CD1c-positive myeloid dendritic cell (primary cell): ENCODE data around the gene KCNK4.
A peak's percentile ranks its signal among the peaks of the same experiment; 100 is the strongest.

Source experiments
- DNase-seq: peaks from one replicate; pipeline ENCODE4 v3.0.0-alpha.2; 2016; ENCODE audit errors: extremely low spot score

The KCNK4 gene

GRCh38 chr11:64290352-64291261, 495 bp upstream of the KCNK4 start:
- no peak for DNase-seq

GRCh38 chr11:64291752-64292459, 804 bp downstream of the KCNK4 start:
- DNase-seq = peak; percentile 46

- DNase-seq = peak; percentile 40
These were observed 1.6 kb downstream of the KCNK4 start for GRCh38 chr11:64292460-64293254.

DNA sequence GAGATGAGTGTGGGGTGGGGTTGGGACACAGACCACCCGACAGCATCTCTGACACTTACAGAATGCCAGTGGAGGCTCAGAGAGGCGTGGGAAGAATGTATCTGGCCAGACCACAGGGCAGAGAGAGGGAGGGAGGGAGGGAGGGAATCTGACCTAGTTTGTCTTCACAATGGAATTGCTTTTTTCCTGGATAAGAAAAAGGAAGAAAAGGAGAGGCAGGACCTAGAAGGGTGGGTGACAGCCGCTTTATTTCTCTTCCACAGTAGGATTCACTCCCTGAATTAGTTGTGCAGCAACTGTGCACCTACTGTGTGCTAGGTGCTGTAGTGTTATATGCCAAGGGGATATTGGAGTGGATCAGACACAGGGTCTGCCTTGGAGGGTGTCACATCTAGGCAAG, 3.7 kb downstream of the KCNK4 start:
- DNase-seq = no peak

- DNase-seq = no peak
These were observed 4.7 kb downstream of the KCNK4 start for GRCh38 chr11:64295760-64296159.

DNA sequence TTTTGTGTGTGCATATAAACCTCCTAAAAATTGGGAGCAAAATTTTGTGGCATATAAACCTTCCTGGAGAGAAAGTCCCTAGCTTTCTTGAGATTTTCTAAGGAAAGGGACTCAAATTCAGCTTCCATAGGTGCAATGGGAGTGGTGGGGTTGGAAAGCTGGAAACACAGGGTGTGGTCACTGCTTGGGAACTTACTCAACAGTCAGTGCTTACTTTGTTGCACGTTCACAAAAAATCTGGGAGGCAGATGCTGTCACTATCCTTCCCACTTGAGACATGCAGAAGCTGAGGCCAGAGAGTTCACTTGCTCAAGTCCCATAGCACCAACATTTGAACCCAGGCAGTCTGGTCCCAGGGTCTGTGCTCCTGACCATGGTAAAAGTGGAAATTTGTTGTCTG, 5.1 kb downstream of the KCNK4 start:
- no peak for DNase-seq

DNA sequence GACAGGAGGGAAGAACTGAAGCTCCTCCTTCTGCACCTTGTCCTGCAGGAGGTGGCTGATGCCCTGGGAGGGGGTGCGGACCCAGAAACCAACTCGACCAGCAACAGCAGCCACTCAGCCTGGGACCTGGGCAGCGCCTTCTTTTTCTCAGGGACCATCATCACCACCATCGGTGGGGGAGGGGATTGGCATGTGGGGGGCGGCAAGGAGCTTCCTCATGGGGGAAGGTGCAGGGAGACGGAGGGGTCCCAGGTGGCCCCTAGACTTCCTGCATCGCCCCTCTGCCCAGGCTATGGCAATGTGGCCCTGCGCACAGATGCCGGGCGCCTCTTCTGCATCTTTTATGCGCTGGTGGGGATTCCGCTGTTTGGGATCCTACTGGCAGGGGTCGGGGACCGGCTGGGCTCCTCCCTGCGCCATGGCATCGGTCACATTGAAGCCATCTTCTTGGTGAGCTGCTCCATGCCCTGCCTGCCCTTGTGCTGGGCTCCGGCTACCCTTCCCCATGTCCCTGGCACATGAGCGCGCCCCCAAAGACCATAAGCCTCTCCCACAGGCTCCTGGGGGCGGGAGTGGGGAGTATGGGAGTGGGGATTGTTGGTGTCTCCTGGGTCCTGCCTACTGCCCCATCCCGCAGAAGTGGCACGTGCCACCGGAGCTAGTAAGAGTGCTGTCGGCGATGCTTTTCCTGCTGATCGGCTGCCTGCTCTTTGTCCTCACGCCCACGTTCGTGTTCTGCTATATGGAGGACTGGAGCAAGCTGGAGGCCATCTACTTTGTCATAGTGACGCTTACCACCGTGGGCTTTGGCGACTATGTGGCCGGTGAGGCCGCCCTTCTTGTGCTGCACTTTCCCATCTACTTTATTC, 6.0 kb downstream of the KCNK4 start:
- peak; percentile 38 for DNase-seq

DNA sequence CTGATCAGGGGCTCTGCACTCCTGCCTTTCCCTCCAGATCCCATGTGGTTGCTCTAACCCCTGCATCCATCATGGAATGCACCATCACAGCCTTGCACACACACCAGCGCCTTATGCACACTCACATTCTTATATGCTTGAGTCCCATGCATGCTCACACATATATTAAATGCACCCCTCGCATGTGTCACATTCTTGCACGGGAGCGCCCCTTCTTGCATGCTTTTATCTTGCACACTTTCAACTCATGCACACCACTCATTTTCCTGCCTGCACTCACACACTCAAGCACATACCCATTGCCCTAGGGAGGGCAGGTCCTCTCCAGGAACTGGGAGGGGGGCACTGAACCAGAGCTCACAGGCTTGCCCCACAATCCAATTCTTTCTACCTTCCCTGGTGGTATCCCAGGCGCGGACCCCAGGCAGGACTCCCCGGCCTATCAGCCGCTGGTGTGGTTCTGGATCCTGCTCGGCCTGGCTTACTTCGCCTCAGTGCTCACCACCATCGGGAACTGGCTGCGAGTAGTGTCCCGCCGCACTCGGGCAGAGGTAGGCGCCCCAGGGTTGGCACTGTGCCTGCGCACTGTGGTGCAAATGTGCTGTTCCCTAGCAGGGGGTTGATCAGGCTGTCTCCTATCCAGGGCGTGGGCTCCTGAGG, 6.7 kb downstream of the KCNK4 start:
- DNase-seq = no peak

DNA sequence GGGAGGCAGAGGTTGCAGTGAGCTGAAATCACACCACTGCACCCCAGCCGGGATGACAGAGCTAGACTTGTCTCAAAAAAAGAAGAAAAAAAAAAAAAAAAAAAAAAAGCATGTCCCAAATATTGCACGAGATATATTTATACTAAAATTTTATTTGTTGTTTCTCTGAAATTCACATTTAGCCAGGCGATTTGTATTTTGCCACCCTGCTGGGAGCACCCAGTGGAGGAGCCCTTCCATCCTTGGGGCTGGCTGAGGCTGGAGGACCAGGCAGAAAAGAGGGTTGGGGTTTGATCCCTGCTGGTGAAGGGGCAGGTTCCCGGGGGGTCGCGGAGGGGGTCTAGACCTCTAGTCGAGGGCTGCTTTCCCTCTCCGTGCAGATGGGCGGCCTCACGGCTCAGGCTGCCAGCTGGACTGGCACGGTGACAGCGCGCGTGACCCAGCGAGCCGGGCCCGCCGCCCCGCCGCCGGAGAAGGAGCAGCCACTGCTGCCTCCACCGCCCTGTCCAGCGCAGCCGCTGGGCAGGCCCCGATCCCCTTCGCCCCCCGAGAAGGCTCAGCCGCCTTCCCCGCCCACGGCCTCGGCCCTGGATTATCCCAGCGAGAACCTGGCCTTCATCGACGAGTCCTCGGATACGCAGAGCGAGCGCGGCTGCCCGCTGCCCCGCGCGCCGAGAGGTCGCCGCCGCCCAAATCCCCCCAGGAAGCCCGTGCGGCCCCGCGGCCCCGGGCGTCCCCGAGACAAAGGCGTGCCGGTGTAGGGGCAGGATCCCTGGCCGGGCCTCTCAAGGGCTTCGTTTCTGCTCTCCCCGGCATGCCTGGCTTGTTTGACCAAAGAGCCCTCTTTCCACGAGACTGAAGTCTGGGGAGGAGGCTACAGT, 8.1 kb downstream of the KCNK4 start:
- peak; percentile 41 for DNase-seq

DNA sequence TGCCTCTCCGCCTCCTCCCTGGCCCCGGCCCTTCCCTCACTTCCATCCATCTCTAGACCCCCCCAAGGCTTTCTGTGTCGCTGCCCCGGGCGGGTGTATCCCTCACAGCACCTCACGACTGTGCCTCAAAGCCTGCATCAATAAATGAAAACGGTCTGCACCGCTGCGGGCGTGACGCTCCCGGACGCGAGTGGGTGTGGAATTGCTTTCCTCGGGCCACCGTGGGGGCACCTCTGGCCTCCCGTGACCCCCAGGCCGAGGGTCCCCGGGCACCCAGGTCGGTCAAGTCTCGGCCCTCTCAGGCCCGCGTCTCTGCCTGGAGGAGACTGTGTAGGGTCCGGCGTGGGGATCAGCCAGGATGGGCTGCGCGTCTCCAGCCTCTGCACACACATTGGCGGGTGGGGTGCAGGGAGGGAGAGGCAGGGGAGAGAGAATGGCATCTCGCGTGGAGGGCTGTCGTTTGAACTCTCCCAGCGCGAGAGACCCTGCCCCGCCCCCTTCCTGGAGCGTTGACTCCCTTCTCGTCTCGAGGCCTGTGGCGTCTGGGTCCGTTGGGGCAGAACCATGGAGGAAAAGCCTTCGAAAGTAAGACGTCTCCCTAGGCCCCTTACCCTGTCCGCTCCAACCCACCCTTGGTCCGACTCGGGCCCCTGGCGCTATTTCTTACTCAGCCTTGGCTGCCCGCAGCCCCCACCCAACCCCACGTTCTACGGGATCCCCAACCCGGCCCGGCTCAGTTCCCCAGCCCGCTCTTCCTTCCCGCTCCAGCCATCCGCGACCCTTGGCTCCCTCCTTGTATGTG, 8.9 kb downstream of the KCNK4 start, which contains the start of gene CATSPERZ:
Gene CATSPERZ (plus strand): TSS at position 512 of the 802 bp plus-strand sequence. CDS start 53 bp downstream, at position 565.
- DNase-seq = no peak

GRCh38 chr11:64303109-64304031, 12.3 kb downstream of the KCNK4 start:
- DNase-seq = no peak

GRCh38 chr11:64304032-64304315, 12.9 kb downstream of the KCNK4 start:
- no peak for DNase-seq

DNA sequence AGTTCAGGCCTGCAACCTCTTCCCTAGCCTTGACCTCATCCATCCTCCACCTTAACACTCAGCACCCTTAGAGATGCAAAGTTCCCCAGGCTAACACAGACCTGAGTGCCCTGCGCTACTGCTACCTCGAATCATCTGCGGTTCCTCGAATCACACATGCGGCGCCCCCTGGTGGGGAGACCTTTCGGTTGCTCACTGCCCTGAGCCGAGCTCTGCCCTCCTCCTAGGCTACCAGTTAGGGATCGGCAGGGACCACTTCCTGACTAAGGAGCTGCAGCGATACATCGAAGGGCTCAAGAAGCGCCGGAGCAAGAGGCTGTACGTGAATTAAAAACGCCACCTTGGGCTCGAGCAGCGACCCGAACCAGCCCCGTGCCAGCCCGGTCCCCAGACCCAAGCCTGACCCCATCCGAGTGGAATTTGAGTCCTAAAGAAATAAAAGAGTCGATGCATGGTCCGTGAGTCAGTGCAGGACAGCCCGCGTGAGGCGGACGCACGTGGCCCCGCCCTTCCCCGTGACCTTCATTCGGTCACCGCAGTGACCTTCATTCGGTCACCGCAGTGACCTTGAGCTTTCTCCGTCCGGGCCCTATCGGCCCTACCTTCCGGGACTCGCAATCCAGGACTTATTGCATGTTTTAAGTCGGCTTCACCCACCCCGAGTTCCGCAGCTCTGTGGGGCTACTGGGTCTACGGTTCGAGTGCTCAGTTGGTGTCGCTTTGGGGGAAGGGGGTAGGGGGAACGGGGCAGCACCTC, 13.4 kb downstream of the KCNK4 start:
- DNase-seq = peak; percentile 96

- DNase-seq = peak; percentile 100
These were observed 14.1 kb downstream of the KCNK4 start, which contains the start of gene ESRRA for GRCh38 chr11:64305075-64305690. Gene ESRRA (plus strand): TSS chr11:64305524. CDS start chr11:64307180, 1,656 bp downstream.

GRCh38 chr11:64305691-64306562, 14.8 kb downstream of the KCNK4 start:
- DNase-seq = peak; percentile 72

GRCh38 chr11:64306563-64306875, 15.4 kb downstream of the KCNK4 start:
- no peak for DNase-seq
